GM23338 (cell line): Measurements from ENCODE around the gene KCNAB2.

ENCODE experiments used
- CREB1 ChIP-seq: fragments of 250-450 bp; sonication (Bioruptor Pico); IDR thresholded peaks from 2 replicates; pipeline ENCODE4 v1.5.0; 2020; ENCODE audit warnings: low read depth, mild to moderate bottlenecking, moderate library complexity
- CTCF ChIP-seq, 2 experiments: fragments of 200-600 bp in 1 of 2; sonication (generic) in 1 of 2; conservative IDR thresholded peaks; 2 replicates each; pipeline versions ENCODE4 v1.5.1 to v1.6.1; 2016 to 2017; ENCODE audit warnings: antibody characterized with exemption in 2 of 2, low read depth in 2 of 2, mild to moderate bottlenecking in 2 of 2, moderate library complexity in 1 of 2
- EZH2 ChIP-seq: fragments of 200-600 bp; sonication (generic); IDR thresholded peaks from one replicate; pipeline ENCODE4 v1.8.0; 2017; ENCODE audit warnings: antibody characterized with exemption, mild to moderate bottlenecking, low read depth; ENCODE audit not compliant: unreplicated experiment
- EZH2phosphoT487 ChIP-seq: fragments of 200-600 bp; sonication (generic); IDR thresholded peaks from one replicate; pipeline ENCODE4 v1.8.1; 2018; ENCODE audit warnings: antibody characterized with exemption; ENCODE audit not compliant: unreplicated experiment
- JUNB ChIP-seq: IDR thresholded peaks from one replicate; pipeline ENCODE4 v1.6.1; 2016; ENCODE audit warnings: antibody characterized with exemption; ENCODE audit not compliant: unreplicated experiment
- NANOG ChIP-seq: IDR thresholded peaks from 2 replicates; pipeline ENCODE4 v1.6.1; 2016; ENCODE audit warnings: antibody characterized with exemption, borderline replicate concordance
- POLR2AphosphoS5 ChIP-seq: IDR thresholded peaks from 2 replicates; pipeline ENCODE4 v1.6.1; 2016; ENCODE audit warnings: antibody characterized with exemption, low read depth
- STAT1 ChIP-seq: IDR thresholded peaks from one replicate; pipeline ENCODE4 v1.6.1; 2016; ENCODE audit warnings: antibody characterized with exemption; ENCODE audit not compliant: unreplicated experiment
- ZNF331 ChIP-seq: fragments of 250-450 bp; sonication (Bioruptor Pico); IDR thresholded peaks from 2 replicates; pipeline ENCODE4 v1.5.0; 2020; ENCODE audit warnings: low read depth, mild to moderate bottlenecking, moderate library complexity
- ZNF462 ChIP-seq: fragments of 250-450 bp; sonication (Bioruptor Pico); IDR thresholded peaks from 2 replicates; pipeline ENCODE4 v1.5.0; 2020; ENCODE audit warnings: mild to moderate bottlenecking, moderate library complexity
- TF ChIP-seq, protein P1 (sequence below): IDR thresholded peaks from one replicate; pipeline ENCODE4 v1.6.1; 2018; ENCODE audit warnings: antibody characterized with exemption; ENCODE audit not compliant: unreplicated experiment
- TF ChIP-seq, protein P2 (sequence below): IDR thresholded peaks from 2 replicates; pipeline ENCODE4 v1.6.1; 2016; ENCODE audit warnings: antibody characterized with exemption

GRCh38 chr1:6145396-6145750, 99.7 kb downstream of the KCNAB2 start:
- no peak for TF ChIP-seq POLR2AphosphoS5
- TF ChIP-seq CTCF (conservative IDR thresholded peaks at IDR 0.05; ENCODE audit: low read depth in 2 of 2), result no peak
- no peak for TF ChIP-seq EZH2
- no peak for TF ChIP-seq ZNF331 (CRISPR knock-in tag)
- TF ChIP-seq, protein P1, sequence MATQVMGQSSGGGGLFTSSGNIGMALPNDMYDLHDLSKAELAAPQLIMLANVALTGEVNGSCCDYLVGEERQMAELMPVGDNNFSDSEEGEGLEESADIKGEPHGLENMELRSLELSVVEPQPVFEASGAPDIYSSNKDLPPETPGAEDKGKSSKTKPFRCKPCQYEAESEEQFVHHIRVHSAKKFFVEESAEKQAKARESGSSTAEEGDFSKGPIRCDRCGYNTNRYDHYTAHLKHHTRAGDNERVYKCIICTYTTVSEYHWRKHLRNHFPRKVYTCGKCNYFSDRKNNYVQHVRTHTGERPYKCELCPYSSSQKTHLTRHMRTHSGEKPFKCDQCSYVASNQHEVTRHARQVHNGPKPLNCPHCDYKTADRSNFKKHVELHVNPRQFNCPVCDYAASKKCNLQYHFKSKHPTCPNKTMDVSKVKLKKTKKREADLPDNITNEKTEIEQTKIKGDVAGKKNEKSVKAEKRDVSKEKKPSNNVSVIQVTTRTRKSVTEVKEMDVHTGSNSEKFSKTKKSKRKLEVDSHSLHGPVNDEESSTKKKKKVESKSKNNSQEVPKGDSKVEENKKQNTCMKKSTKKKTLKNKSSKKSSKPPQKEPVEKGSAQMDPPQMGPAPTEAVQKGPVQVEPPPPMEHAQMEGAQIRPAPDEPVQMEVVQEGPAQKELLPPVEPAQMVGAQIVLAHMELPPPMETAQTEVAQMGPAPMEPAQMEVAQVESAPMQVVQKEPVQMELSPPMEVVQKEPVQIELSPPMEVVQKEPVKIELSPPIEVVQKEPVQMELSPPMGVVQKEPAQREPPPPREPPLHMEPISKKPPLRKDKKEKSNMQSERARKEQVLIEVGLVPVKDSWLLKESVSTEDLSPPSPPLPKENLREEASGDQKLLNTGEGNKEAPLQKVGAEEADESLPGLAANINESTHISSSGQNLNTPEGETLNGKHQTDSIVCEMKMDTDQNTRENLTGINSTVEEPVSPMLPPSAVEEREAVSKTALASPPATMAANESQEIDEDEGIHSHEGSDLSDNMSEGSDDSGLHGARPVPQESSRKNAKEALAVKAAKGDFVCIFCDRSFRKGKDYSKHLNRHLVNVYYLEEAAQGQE, result no peak
- no peak for TF ChIP-seq CREB1 (CRISPR knock-in tag)
- no peak for TF ChIP-seq EZH2phosphoT487
- no peak for TF ChIP-seq JUNB
- TF ChIP-seq STAT1, result no peak
- no peak for TF ChIP-seq ZNF462
- TF ChIP-seq, protein P2, sequence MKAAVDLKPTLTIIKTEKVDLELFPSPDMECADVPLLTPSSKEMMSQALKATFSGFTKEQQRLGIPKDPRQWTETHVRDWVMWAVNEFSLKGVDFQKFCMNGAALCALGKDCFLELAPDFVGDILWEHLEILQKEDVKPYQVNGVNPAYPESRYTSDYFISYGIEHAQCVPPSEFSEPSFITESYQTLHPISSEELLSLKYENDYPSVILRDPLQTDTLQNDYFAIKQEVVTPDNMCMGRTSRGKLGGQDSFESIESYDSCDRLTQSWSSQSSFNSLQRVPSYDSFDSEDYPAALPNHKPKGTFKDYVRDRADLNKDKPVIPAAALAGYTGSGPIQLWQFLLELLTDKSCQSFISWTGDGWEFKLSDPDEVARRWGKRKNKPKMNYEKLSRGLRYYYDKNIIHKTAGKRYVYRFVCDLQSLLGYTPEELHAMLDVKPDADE, result no peak
- TF ChIP-seq NANOG, result no peak
